A549 treated with Mapracorat at 1 μM for 4 hours (cell line): ENCODE data around the gene PPP2R5E. TPM values are rescaled to one million over a fixed set of nuclear protein-coding genes. Genes with fewer than 3 reads are reported as not detected.

ENCODE experiments used
- total RNA-seq: library from RNA; stranded (reverse); fragments of 200-300 nt; extraction: Qiagen RNA extraction; gene quantifications from 5 replicates; pipeline ENCODE4 v1.2.3, GENCODE V29; 2022

PPP2R5E gene
- total RNA-seq: 19.3 to 25.7 TPM (median 24.0 TPM) in 5 replicates

GRCh38 chr14:63543000-63543825 is at the start of gene PPP2R5E:
TSS of gene PPP2R5E (minus strand) at chr14:63543377. CDS start at chr14:63539685, 3,692 bp downstream.

Other genes starting within 250 kb of the PPP2R5E start
- gene GPHB5, start 224.4 kb downstream of the PPP2R5E start, total RNA-seq: not detected in 5 replicates
- gene WDR89, start 98.5 kb upstream of the PPP2R5E start, total RNA-seq: 8.3 to 9.7 TPM (median 8.8 TPM) in 5 replicates
- 10.7 to 16.1 TPM (median 14.8 TPM) in 5 replicates for gene SGPP1, start 184.7 kb upstream of the PPP2R5E start, total RNA-seq